Measurements from ENCODE around the gene WIZ.

WIZ gene

DNA sequence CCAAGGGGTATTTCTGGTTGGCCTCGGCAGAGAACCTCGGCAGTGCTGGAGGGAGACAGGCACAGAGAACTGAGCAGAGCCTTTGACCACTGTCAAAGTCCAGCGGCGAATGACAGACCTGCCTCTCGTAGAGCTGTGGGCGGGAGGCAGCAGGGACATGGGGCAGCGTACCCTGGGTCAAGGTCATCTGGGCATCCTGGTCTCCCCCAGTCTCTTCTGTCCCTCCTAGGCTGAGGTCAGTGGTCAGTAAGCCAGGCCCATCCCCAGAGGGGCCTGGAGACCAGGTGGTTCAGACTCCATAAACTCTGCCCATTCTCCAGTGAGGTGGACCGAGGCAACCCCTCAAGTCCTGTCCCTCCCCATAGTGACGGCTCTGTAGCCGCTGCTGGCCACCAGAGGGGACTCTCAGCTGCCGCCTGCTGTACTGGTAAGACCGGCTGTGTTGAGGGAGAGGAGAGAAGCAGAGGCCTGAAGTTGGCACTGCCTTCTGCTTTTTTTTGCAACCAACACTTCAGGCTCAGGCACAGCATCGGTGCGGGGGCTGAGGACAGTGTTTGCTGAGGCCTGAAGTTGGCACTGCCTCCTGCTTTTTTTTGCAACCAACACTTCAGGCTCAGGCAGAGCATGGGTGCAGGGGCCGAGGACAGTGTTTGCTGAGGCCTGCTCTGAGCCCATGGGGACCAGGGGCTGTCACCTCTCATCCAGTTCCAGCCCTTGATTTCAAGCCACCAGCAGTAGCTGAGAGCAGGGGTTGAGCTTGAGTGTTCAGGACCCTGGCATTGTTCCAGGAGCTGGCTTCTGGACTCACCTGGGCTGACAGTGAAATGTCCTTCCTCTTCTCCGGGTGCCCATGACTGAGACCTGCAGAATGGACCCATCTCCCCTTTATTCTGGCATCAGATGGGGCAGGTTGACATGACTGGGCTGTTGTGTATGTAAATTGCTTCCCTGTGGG is 29.9 kb upstream of the WIZ start, which contains the start of gene PGLYRP2:
PGLYRP2 (minus strand) TSS at position 111 of the 955 bp plus-strand sequence. CDS start 130 bp downstream, outside the sequence.
- no peaks in the 10 kb centered on the region for H3K27me3 ChIP-seq (ENCODE audit: control insufficient read depth, low read length)
- no peak within 1 kb of the TSS for H3K27ac ChIP-seq (ENCODE audit: low read depth, low read length)
- no peaks in the 10 kb centered on the region for H4K20me1 ChIP-seq (ENCODE audit: control insufficient read depth, insufficient read depth, low read depth, low read length)

DNA sequence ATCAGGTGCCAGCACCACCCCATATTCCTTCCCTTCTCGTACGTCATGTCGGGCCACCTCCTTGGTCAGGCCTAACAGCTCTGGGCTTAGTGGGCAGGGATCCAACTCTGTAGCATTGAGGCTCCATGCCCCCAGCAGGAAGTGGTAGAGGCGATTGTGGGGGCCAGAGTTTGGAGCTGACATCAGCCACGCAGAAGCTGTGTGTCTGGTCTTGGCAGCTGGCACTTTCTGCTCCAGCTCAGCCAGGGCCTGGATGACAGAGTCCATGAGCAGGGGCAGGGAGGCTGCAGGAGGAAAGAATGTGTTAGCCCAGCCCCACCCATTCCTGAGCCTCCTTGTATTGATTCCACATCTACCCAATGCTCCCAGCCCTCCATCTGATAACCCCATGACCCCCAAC is 26.6 kb upstream of the WIZ start:
- no peak overlapping the region for H3K4me2 ChIP-seq (ENCODE audit: low read length)
- no peaks in the 10 kb centered on the region for H4K20me1 ChIP-seq (ENCODE audit: control insufficient read depth, insufficient read depth, low read depth, low read length)
- H3K4me3 ChIP-seq (ENCODE audit: low read length) = no peak overlapping the region
- peaks cover 7% of the 10 kb centered on the region for H3K4me1 ChIP-seq (ENCODE audit: control insufficient read depth, low read length)
- no peaks in the 10 kb centered on the region for H3K9me2 ChIP-seq (replicated peaks; ENCODE audit: control insufficient read depth, low read length)
- H3K79me2 ChIP-seq (ENCODE audit: control insufficient read depth, low read length) = no peaks in the 10 kb centered on the region
- H3K27ac ChIP-seq (ENCODE audit: low read depth, low read length) = no peak overlapping the region
- H3F3A ChIP-seq (ENCODE audit: control insufficient read depth, insufficient read depth) = 0 out of 2 replicates have a peak, but pooled peaks cover 2% of the 10 kb centered on the region
- no peaks in the 10 kb centered on the region for H3K27me3 ChIP-seq (ENCODE audit: control insufficient read depth, low read length)
- H3K9me3 ChIP-seq (ENCODE audit: control insufficient read depth, insufficient read depth, low read length) = no peaks in the 10 kb centered on the region
- H3K36me3 ChIP-seq (ENCODE audit: control insufficient read depth, low read length) = no peaks in the 10 kb centered on the region
- TF ChIP-seq, protein P1, sequence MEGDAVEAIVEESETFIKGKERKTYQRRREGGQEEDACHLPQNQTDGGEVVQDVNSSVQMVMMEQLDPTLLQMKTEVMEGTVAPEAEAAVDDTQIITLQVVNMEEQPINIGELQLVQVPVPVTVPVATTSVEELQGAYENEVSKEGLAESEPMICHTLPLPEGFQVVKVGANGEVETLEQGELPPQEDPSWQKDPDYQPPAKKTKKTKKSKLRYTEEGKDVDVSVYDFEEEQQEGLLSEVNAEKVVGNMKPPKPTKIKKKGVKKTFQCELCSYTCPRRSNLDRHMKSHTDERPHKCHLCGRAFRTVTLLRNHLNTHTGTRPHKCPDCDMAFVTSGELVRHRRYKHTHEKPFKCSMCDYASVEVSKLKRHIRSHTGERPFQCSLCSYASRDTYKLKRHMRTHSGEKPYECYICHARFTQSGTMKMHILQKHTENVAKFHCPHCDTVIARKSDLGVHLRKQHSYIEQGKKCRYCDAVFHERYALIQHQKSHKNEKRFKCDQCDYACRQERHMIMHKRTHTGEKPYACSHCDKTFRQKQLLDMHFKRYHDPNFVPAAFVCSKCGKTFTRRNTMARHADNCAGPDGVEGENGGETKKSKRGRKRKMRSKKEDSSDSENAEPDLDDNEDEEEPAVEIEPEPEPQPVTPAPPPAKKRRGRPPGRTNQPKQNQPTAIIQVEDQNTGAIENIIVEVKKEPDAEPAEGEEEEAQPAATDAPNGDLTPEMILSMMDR (IDR thresholded peaks at IDR 0.05; ENCODE audit: low read depth, low read length, poor library complexity, severe bottlenecking) = no peak
- TF ChIP-seq EZH2phosphoT487 (IDR thresholded peaks at IDR 0.05; ENCODE audit: borderline replicate concordance, low read length) = no peak

More for the DNA sequence above, 29.9 kb upstream of the WIZ start, which contains the start of gene PGLYRP2:
- H3K4me2 ChIP-seq (ENCODE audit: low read length) = no peak within 1 kb of the TSS
- H3K9me3 ChIP-seq (ENCODE audit: control insufficient read depth, insufficient read depth, low read length) = no peaks in the 10 kb centered on the region
- TF ChIP-seq EZH2phosphoT487 (IDR thresholded peaks at IDR 0.05; ENCODE audit: borderline replicate concordance, low read length) = no peak
- TF ChIP-seq, protein P1 (IDR thresholded peaks at IDR 0.05; ENCODE audit: low read depth, low read length, poor library complexity, severe bottlenecking) = no peak
- H3K79me2 ChIP-seq (ENCODE audit: control insufficient read depth, low read length) = no peaks in the 10 kb centered on the region
- H3K4me3 ChIP-seq (ENCODE audit: low read length) = no peak within 1 kb of the TSS
- H3K36me3 ChIP-seq (ENCODE audit: control insufficient read depth, low read length) = no peaks in the 10 kb centered on the region
- no peaks in the 10 kb centered on the region for H3K4me1 ChIP-seq (ENCODE audit: control insufficient read depth, low read length)
- H3K9me2 ChIP-seq (replicated peaks; ENCODE audit: control insufficient read depth, low read length) = no peaks in the 10 kb centered on the region
- no peaks in the 10 kb centered on the region for H3F3A ChIP-seq (ENCODE audit: control insufficient read depth, insufficient read depth)

DNA sequence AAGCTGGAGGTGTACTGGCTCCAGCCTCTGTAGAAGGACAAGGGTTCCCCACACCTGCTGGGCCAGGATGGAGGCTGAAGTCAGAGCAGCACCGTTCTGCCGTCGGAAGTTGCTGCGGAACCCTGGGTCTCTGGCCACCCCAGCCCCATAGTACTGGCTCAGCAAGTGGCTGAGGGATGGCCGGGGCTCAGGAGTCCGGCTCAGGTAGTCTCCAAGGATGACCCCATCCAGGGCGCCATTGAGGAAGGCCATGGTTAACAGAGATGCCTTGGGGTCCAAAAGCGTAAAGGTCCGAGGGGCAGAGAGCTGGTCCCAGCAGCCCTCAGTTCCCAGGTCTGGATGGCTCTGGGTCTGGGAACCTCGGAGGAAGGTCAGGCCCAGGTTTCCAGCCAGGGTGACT is 25.9 kb upstream of the WIZ start:
- Histone ChIP-seq H3K4me2 (ENCODE audit: low read length) (no peak overlapping the region), H3K9me3 (ENCODE audit: control insufficient read depth, insufficient read depth, low read length) (no peaks in the 10 kb centered on the region), H3F3A (ENCODE audit: control insufficient read depth, insufficient read depth) (0 out of 2 replicates have a peak, but pooled peaks cover 2% of the 10 kb centered on the region), H3K4me1 (ENCODE audit: control insufficient read depth, low read length) (peaks cover 7% of the 10 kb centered on the region), H3K27ac (ENCODE audit: low read depth, low read length) (no peak overlapping the region), H3K9me2 (replicated peaks; ENCODE audit: control insufficient read depth, low read length) (no peaks in the 10 kb centered on the region), H3K27me3 (ENCODE audit: control insufficient read depth, low read length) (no peaks in the 10 kb centered on the region), H3K79me2 (ENCODE audit: control insufficient read depth, low read length) (no peaks in the 10 kb centered on the region), H4K20me1 (ENCODE audit: control insufficient read depth, insufficient read depth, low read depth, low read length) (no peaks in the 10 kb centered on the region), H3K4me3 (ENCODE audit: low read length) (no peak overlapping the region), H3K36me3 (ENCODE audit: control insufficient read depth, low read length) (no peaks in the 10 kb centered on the region)
- TF ChIP-seq EZH2phosphoT487 (IDR thresholded peaks at IDR 0.05; ENCODE audit: borderline replicate concordance, low read length) = no peak
- TF ChIP-seq, protein P1 (IDR thresholded peaks at IDR 0.05; ENCODE audit: low read depth, low read length, poor library complexity, severe bottlenecking) = no peak

Data from DOHH2 (cell line).